ENCODE measurements around the gene PTPRS.
"Not testable (repeated sequence)": the region's sequence is repeated elsewhere in the genome, so short reads cannot be mapped to it uniquely, and the experiment has no call there.

PTPRS gene

DNA sequence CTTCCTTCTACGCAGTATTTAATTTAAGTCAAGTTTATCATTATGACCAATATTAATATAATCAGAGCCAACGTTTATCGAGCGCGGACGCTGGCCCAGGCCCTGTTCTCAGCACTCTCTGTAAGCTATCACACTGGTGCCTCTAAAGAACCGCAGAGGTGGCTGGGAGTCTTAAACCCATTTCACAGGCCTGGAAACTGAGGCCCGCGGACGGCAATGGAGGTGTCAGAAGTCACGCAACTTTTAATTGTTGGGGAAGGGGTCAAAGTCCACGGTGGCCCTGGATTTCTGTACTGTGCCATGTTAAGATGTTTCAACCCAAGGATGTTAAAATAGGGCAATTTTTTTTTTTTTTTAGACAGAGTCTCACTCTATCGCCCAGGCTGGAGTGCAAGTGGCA is 8.8 kb downstream of the PTPRS start:
- DNase-seq: no peak

DNA sequence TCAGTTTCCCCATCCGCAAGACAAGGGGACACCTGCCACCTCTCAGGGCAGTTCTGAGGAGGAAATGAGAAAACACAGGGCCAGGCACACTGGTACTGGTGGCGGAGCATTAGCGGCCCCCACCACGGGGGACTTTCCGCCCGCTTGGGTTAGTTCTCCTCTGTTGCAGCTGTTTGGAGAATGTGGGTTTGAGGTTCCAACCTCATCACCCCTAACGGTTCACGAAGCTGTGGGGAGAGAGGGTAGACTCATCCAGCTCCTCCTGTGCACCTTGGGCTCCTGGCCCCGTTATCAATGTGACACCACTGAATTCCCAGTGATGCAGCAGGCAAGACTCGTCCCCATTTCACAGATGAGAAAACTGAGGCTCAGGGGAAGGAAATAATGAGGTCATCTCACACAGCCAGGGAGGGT is 10.3 kb downstream of the PTPRS start:
- DNase-seq: no peak

DNA sequence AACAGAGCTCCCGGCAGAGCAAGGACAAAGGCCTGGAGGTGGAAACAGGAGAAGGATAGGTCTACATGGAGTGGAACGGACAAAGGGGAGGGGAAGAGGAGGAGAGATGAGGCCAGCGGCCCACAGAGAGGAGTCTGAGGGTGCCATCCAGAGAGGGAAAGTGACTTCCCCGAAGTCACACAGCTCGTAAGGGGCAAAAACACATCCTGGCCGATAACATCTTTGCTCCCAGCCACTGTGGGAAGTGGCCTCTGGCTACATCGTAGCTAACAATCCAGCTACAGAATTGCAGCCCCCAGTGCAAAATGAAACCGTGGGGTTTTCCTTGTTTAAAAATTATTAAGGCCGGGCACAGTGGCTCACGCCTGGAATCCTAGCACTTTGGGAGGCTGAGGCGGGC is 11.5 kb downstream of the PTPRS start:
- DNase-seq: no peak

DNA sequence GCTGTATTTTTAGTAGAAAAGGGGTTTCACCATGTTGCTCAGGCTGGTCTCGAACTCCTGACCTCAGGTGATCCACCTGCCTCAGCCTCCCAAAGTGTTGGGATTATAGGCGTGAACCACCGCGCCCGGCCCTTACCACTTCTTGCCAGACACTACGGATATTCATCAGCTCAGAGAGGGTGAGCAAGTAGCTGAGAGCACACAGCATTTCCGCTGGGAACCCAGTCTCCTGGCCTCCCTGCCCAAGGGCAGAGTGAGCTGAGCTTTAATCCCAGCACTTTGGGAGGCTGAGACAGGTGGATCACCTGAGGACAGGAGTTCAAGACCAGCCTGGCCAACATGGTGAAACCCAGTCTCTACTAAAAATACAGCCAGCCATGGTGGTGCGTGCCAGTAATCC is 12.2 kb downstream of the PTPRS start:
- not testable (repeated sequence) for DNase-seq

DNA sequence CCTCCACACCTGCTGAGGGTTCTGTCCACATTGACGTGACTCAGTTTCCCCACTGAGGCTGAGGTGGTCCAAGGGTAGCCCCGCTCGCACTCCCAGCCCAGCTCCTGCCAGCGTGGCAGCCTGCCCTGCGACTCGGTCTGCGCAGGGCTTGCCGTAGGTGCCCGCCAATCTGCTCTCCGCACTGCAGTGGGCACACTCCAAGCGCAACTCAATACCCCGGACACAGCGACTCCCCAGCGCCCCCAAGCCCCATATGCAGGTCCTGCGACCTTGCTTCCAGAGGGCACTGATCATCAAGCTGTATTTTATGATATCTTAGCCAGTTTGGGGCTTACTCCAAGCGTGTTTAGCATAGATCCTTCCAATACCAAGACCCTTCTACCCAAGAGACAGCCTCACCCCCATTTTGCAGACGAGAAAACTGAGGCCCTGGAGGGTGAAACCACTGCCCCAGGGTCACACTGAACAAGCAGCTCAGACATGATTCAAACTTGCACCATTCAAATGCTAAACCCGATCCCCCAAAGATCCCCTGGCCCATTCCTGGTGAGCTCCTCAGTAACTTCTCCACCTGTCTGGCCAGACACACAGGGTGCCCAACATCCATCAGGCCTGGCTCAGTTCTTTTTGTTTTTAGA is 13.5 kb downstream of the PTPRS start:
- no peak for DNase-seq

DNA sequence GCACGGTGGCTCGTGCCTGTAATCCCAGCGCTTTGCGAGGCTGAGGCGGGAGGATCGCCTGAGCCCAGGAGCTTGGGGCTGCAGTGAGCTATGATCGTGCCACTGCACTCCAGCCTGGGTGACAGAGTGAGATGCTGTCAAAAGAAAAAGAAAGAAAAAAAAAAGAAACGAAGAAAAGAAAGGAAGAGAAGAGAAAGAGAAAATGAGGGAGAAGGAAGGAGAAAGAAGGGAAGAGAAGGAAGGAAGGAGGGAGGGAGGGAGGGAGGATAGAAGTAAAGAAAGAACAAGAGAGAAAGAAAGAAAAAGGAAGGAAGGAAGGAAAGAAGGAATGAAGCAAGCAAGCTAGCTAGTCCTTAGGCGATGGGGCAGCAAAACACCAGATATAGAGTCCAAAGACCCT is 14.1 kb downstream of the PTPRS start:
- DNase-seq: no peak

DNA sequence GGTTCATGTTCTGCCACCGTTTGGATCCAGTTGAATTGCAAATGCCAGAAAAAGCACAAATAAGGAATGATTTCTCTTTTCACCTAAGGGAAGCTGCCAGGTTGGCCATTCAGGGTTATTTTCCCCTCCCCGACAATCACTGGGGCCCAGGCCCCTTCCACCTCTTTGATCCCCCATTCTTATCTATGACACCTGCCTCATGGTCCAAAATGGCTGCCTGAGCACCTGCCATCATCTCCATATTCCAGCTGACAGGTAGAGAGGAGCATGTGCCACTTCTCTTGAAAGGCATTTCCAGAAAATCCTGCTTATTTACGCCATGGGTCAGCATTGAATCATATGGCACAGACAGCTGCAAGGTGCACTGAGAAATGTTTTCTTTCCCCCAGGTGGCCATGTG is 15.7 kb downstream of the PTPRS start:
- DNase-seq: no peak

DNA sequence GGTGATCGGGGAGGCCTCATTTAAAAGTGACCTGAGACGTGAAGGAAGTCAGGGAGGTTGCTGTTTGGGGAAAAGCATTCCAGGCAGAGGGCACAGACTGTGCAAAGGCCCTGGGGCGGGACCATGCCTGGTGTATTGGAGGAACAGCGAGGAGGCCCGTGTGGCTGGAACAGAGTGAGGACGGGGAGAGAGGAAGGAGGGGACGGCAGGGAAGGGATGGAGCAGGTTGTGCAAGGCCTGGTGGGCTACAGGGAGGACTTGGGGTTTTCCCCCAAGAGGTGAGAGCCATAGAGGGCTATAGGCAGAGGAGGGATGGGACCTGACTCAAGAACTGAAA is 17.2 kb downstream of the PTPRS start:
- DNase-seq: no peak

DNA sequence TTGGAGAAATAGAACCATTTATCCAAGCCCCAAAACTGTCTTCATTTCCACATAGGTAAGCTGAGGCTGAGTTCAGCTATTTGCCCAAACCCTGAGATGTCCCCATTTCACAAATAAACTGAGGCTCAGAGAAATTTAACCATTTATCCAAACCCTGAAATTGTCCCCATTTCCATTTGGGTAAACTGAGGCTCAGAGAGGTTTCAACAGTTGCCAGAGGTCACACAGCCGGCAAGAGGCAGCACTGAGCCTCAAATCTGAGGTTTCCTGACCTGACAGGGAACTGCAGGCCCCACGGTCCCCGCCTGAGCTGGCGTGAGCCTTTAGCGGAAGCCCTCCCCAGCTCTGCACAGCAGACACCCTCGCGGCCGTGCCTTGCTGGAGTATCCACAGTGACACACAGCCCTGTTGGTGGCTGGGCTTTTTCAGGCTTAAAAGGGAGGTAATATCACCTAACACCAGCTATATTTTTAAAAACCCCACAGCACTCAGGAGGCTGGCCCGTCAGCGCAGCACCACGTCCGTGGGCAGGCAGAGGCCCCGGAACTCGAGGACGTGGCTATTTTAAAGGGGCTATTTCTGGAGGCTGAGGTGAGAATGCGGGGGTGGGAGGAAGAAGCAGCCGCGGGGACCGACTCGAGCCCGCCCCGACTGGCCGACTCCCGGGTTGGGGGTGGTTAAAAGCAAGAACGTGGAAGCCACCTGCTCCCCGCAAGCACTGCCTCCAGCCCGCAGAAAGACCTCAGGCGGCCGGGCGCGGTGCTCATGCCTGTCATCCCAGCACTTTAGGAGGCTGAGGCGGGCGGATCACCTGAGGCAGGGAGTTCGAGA is 18.5 kb downstream of the PTPRS start:
- DNase-seq: no peak

DNA sequence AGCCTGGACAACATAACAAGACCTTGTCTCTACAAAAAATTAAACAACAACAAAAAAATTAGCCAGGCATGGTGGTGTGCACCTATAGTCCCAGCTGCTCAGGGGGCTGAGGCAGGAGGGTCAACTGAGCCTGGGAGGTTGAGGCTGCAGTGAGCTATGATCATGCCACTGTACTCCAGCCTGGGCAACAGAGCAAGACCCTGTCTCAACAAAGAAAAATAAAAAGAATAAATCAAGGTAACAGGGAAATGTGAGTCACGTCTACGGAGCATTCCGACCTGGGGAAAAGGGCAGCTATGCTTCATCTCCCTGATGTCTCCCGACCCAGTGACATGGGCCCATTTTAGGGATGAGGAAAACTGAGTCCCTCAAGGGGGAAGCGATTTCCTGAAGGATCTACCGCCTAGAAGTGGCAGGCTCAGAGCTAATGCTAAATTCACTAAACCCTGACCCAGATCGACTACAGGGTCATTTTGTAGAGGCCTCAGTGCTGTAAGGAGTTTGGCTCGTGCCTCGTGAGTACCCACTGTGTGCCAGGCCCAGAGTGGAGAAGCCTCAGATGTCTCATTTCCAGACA is 19.5 kb downstream of the PTPRS start:
- no peak for DNase-seq

DNA sequence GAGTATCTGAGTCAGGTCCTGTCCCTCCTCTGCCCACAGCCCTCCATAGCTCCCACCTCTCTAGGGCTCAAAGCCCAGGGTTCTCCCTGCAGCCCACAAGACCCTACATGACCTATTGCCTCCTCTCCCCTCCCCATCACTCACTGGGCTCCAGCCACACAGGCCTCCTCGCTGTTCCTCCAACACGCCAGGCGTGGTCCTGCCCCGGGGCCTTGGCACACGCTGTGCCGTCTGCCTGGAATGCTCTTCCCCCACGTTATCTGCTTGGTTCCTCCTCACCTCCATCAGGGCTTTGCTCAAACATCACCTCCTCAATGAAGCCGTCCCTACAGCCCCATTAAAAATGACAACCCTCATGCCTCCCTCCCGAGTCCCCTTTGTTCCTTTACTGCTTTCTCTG is 21.1 kb downstream of the PTPRS start:
- DNase-seq: no peak

DNA sequence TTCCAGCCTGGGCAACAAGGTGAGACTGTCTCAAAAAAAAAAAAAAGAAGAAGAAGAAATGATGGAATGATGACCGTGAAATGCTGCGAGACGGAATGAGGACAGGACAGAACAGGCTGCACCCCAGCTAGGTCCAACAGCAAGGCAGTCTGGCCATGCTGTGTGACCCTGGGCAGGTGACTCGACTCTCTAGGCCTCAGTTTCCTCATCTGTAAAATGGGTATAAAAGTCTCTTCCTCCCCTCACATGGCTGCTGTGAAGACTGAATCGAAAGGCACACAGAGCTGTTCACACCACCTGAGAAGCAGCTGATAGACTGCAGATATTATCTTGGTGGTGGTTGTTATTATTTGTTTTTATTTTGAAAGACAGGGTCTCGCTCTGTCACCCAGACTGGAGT is 22.3 kb downstream of the PTPRS start:
- no peak for DNase-seq

DNA sequence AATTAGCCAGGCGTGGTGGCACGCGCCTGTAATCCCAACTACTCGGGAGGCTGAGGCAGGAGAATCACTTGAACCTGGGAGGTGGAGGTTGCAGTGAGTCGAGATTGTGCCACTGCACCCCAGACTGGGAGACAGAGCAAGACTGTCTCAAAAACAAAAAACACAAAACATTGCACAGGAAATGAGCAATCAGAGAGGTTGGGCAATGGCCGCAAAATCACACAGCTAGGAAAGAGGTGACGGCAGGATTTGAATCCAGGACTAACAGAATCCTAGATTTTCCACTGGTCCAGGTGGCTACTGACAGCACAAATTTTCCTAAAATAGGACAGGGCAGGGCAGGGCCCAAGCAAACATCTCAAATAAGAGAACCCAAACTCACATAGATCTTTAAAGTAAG is 23.3 kb downstream of the PTPRS start:
- DNase-seq: no peak

DNA sequence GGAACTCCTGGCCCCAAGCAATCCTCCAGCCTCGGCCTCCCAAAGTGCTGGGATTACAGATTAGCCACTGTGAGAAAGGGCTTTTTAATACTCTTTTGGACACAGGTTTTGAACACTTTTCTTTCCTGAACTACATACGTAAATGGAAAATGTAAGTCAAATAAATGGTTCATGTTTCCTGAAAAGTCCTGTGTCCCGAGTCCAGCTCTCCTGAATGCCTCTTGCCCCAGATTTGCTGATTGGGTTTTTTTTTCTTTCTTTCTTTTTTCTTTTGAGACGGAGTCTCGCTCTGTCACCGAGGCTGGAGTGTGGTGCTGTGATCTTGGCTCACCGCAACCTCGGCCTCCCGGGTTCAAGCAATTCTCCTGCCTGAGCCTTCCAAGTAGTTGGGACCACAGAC is 24.5 kb downstream of the PTPRS start:
- no peak for DNase-seq

DNA sequence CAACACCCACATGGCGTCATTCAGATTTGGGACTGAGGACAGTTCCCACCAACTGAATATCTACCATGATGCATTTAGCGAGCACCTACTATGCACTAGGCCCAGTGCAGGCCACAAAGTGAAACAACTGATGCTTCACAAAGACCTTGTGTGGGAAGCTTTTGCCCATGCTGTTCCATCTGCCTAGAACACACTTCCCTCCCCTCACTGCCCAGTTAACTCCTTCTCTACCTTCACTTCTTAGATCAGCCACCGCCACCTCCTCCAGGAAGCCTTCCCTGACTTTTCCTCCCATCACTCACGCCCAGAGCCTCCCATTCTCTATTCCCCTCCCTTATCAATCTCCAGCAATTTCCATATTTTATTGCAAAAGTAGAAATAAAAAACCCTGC is 25.7 kb downstream of the PTPRS start:
- no peak for DNase-seq

DNA sequence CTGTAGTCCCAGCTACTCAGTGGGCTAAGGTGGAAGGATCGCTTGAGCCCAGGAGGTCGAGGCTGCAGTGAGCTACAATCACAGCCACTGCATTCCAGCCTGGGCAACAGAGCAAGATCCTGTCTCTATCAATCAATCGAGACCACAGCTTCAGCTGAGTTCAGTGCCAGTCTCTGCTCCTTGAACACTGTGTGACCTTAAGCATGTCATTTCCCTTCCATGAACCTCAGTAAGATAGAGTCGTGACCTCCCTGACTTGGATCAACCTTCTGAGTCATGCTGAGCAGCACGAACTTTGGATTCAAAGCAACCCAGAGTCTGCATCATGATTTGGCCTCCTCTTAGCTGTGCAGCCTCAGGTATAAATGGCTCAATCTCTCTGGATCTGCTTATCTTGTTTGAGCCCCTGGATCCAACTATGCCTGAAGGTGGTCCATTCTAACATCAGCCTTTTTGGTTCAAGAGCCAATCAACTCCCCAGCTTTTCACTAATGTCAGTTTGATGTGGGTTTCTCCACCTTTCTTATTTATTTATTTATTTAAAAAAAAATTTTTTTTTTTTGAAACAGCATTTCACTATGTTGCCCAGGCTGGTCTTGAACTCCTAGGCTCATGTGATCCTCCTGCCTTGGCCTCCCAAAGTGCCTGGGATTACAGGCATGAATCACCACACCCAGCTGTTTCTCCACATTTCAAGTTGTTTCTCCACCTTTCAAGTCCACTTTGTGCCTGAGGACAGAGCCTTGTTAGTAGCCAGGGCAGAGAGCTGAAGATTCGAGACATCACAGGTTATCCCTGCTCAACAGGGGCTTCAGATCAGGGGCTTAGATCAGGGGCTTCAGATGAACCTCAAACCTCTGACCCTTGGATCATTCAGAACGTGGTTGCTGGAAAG is 26.4 kb downstream of the PTPRS start:
- no peak for DNase-seq

DNA sequence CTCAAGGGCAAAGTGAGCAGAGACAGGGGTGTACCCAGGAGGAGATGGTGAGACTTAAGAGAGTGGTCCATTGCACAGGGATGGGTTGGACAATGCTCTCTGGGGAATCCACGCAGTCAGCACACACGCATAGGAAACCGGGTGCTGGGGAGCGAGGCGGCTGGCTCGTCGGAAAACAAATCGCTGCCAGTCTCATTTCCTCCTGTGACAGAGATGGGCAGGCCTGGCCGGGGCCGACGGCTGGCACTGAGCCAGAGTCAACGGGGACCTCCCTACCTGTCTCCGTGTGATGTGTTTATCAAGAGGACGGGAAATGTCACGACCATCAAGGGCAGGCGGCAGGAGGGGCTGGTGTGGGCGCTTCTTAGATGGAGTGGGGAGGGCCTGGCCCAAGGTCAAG is 27.3 kb downstream of the PTPRS start:
- DNase-seq: no peak

DNA sequence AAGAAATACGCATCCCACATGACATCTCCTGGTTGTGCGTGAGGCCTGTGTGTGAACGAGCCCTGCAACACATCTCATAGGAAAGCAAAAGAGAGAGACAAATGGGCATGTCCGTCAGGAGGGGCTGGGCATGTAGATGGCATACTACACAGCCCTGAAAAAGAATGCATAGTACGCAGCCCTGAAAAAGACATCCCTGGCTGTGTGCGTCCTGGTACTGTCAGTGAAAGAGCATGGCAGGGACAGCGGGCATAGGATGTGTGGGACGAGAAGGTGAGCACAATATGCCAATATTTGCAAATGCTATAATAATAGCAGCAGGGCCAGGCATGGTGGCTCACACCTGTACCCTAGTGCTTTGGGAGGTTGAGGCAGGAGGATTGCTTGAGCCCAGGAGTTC is 28.6 kb downstream of the PTPRS start:
- DNase-seq: no peak

DNA sequence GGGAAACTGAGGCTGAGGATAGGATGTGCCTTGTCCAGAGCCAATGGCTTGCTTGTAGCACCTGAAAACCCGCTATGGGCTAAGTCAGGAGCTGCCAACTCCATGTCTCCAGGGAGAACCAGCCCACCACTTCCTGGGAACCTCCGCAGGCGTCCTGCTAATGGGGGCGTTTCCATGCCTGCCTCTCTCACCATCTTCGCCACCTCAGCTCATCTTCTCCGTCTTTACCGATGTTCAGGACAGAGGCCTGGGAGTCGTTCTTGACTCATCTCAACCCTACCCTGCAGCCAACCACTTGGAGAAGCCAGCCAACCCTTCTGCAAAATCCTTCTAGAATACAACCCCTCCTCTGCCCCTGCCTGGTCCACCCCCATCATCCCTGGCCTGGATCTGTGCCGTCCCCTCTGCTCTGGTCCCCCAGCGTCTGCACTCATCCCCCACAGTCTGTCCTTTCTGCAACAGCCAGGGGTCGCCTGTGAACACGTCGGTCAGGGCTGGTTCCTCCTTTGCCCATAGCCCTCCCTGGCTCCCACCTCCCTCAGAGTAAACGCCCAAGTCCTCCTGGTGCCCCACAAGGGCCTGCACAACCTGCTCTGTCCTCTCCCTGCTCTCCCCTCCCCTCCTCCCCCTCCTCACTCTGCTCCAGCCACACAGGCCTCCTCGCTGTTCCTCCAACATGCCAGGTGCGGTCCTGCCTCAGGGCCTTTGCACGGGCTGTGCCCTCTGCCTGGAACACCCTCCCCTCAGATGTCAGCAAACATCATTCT is 31.0 kb downstream of the PTPRS start:
- no peak for DNase-seq

DNA sequence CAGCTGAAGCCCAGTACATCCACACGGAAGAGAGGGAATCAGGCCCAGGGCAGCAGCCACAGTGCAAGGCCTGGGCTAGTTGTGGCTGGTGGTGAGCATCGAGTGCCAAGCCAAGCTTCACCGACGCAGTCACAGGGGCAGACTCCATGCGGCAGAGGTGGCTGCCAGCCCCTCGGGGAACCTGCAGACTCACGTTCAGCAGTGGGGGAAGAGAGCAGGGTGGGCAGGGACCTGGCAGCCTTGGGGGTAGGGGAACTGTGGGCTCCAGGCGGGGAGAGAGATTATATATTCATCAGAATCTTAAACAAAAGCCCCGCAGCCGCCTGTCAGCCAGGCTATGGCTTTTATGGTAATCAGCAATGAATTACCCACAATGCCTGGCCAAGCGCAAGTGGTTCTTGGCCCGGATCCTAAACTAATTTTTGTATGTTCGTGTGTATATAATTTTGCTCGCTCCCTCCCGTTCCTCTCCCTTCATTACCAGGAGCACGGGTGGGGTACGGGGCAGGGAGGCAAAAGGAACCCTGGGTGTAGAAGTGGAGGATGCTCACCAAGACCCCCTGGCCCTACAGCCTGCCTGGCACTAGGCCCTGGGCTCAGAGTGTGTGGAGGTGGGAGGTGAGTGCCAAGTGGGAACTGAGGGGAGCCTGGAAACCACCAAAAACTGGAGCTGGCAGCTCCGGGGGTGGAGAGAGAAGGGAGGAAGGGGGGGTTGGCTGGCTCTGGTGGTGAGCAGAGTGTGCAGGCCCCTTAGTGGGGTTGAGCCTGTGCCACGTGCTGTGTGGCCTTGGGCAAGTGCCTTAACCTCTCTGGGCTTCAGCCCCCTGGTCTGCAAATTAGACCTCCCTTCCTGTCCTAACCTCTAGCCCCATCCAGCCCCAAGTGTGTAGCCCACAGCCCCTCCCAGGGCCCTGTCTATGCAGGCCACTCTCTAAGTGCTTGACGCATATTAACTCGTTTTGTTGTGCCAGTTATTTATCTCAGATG is 31.9 kb downstream of the PTPRS start:
- no peak for DNase-seq

DNA sequence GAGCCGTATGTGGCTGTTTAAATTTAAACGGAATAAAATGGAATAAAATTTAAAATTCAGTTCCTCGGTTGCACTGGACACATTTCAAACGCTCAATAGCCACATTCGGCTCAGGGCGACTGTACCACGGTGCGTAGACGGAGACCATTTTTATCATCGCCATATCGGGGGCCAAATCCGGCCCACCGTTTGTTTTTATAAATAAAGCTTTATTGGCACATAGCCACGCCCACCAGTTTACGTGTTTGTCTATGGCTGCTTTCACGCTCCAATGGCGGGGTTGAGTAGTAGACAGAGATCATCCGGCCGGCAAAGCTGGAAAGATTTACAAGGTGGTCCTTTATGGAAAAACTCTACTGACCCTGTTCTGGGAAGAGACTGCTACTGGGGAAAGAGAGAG is 33.0 kb downstream of the PTPRS start:
- DNase-seq: no peak

DNA sequence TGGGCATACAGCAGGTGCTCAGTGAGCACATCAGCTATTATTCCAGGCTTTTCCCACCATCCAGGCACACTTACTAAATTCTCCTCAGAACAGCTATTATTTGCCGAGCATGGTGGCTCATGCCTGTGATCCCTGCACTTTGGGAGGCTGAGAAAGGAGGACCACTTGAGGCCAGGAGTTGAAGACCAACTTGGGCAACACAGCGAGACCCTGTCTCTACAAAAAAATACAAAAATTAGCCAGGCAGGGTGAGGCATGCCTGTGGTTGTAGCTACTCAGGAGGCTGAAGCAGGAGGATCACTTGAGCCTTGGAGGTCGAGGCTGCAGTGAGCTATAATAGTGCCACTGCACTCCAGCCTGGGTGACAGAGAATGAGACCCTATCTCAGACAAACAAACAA is 35.4 kb downstream of the PTPRS start:
- DNase-seq: no peak
